D341Med (cell line): ENCODE data around the gene LBH.
"Not testable (repeated sequence)": the region's sequence is repeated elsewhere in the genome, so short reads cannot be mapped to it uniquely, and the experiment has no call there.

Experiments used
- DNase-seq: peaks from one replicate; pipeline ENCODE4 v3.0.0; 2012; ENCODE audit warnings: low spot score

Gene LBH

DNA sequence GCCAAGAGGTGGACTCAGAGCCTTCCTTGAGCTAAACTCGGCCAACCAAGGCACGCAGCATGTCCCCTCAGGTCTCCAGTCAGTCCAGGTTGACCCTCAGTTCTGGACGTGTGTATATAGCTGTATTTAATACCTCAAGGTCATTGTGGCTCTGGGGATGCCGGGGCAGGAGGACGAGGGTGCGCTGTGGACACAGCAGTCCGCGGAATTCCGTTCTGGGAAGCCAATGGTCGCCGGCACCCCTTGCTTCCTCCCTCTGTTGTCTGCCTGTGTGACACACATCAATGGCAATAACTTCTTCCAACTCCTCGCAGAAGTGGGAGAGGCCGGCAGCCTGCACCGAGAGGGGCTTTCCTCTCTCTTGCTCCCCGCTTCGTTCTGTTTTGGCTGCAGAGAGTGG, 27.7 kb downstream of the LBH start:
- DNase-seq = no peak

DNA sequence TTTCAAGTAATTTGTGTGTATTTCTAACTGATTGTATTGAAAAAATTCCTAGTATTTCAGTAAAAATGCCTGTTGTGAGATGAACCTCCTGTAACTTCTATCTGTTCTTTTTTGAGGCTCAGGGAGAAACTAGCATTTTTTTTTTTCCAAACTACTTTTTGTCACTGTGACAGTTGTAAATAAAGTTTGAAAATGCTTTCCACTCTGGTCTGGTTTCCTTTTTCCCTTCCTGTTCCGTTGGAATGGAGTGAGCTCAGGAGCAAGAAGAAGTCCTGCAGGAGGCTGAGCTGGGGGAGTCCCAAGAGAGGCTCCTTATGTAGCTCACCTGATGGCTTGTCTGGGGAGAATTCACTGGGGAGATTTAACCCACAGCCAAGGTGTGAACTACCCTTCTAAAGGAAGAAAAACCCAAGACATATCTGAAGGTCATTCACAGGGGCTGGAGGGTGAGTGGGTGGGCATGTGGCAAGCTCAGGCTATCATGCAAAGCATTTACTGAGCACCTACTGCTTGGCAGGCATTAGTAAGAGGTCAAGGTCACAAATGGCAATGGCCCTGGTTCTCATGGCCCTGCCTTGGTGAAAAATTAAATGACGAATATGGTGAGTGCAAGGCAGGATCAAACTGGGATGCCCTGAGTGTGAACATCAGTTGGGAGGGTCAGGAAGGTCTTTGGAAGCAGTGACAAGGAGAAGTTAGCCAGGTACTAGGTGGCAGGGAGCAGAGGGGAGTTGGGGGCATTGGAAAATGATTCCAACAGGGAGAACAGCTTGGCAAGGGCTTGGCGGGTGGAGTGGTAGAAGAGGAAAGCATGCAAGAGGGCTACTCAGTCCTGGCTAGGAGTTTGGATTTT, 28.7 kb downstream of the LBH start:
- DNase-seq = no peak

DNA sequence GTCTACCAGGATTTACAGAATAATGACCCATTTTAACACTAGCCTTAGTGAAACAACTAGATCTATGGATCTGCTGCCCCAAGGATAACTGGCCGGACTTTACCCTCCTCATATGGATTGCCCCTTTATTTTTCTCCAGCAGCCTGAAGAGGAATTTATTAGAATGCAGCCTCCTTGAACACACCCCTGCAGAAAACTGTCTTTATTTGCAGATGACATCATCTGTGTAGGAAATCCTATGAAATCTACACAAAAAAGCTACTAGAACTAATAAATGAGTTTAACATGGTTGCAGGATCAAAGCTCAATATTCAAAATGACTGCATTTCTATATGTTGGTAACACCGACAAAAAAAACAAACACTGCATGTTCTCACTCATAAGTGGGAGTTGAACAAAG, 29.6 kb downstream of the LBH start:
- no peak for DNase-seq

DNA sequence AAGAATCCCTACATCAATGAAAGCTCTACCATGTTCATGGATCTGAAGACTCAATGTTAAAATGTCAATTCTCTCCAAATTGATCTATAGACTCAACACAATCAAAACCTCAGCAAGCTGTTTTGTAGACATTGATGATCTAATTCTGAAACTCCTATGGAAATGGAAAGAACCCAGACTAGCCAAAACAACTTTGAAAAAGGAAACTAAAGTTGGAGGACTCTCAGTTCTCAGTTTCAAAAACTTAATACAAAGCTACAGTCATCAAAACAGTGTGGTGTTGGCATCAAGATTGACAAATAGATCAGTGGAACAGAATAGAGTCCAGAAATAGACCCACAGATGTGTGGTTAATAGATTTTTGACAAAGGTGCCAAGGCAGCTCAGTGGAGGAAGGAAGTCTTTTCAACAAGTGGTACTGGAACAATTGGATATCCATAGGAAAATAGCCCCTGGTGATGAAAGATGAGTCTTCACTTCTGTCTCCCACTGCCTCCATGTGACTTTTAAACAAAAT, 30.4 kb downstream of the LBH start:
- DNase-seq = no peak

DNA sequence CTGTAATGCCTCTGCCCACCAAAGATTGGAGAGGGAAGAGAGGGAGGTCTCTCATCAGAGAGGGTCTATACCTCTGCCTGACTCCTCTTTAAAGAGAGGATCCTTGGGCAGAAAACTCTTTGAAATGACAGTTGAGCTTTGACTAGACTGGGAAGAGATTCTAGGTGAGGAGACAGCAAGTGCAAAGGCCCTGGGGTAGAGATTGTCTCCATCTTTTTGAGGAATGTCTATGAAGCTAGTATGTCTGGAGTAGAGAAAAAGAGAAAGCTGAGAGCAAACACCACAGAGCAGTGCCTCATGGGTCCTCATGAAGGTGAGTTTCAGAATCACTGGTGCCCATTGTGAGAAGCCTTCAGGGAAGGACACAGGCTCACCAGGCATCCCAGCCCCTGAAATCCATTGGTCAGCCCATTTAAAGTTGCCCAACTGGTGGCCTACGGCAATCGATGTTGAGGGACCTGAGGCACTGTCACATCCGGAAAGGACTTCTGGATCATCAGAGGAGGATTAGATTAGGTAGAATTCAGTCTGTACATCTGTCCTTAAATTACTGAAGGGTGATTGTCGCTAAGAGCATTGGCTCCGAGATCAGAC, 31.5 kb downstream of the LBH start:
- no peak for DNase-seq

DNA sequence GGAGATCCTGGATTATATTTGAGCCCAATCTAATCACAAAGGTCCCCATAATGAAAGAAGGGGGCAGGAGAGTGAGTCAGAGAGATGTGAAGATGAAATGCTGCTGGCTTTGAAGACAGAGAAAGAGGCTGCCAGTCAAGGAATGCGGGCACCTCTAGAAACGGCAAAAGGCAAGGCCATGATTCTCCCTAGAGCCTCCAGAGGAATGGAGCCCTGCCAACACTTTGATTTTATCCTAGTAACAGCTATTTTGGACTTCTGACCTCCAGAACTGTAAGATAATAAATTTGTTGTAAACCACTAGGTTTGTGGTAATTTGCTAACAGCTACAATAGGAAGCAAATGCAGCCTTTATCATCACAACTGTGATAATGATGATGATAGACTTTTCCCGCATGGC, 32.9 kb downstream of the LBH start:
- no peak for DNase-seq

DNA sequence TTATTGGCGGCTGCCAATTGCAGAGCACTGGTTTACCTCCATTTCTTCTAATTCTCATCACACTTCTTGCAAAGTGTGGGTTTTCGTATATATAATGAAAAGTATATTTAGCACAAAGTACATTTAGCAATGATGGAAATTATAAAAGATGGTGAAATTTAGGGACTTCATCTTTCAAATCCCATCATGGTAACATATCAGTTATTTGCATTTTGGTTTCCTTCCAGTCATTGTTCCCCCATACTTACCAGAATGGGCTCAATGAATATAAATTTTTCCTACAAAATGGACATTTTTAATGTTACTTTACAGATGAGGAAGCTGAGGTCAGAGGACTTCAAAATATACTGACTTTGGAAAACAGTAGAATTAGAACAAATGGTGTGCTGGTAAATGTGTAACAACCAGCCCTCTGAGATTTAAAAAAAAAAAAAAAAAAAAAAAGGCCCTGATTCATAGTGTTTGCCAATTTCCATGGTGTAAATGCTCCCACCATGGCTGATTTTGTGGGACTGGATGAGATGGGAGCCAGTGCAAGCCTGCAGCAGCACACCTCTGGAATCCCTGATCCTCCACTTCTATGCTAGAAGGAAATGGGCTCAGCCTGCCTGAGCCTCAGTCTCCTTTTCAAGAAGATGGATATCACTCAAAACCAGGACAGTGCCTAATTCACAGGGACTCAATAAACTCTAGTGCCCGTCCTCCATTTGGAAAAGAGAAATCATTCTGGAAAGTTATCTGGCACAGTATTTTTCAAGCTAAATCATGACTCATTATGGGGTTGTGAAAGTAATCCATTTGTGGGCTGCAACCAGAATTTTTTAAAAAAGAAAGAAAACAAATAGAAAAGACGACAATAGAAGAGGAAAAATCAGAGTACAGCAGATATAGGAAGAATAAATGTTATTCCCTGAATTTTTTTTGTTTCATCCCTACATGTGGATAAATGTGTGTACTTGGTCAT, 34.0 kb downstream of the LBH start:
- DNase-seq = no peak

DNA sequence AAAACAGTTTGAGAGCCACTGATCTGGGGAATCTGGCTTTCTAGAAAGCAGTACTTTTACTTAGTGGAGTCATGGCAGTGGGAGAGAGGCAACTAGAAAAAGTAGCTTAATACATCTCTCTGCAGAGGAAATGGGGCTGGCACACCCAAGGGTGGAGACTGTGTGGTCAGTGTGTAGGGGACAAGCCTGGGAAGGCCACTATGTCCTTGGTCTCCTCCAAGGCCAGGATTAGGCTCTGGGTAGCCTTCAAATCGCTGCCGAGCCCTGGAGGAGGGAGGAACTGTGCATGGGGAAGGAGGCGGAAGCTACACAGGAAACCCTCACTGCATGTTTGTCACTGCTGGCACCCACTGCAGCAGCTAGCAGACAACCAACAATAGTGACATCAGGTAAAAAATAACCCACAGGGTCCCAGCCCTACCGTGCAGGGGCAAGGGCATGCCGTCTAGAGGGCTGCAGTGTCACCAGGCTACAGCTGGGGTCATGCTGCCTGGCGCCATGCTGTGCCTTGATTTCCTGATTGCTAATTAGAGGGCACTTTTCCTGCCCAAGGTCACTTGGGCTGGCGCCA, 34.8 kb downstream of the LBH start:
- no peak for DNase-seq

DNA sequence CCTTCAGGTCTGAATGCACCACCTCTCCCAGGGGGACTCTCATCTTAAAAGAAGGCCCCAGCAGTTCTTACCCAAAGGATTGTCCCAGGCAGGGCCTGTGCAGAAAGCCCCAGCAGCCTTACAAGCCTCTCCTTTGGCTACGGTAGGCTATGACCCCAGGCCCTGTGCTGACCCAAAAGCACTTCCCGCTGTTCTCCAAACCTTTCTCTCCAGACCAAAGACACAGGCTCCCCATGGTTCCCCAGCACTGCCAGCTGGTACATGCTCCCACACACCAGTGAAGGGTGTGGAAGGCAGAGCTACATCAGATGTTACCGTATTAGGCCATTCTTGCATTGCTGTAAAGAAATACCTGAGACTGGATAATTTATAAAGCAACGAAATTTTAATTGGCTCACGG, 35.4 kb downstream of the LBH start:
- DNase-seq = no peak

DNA sequence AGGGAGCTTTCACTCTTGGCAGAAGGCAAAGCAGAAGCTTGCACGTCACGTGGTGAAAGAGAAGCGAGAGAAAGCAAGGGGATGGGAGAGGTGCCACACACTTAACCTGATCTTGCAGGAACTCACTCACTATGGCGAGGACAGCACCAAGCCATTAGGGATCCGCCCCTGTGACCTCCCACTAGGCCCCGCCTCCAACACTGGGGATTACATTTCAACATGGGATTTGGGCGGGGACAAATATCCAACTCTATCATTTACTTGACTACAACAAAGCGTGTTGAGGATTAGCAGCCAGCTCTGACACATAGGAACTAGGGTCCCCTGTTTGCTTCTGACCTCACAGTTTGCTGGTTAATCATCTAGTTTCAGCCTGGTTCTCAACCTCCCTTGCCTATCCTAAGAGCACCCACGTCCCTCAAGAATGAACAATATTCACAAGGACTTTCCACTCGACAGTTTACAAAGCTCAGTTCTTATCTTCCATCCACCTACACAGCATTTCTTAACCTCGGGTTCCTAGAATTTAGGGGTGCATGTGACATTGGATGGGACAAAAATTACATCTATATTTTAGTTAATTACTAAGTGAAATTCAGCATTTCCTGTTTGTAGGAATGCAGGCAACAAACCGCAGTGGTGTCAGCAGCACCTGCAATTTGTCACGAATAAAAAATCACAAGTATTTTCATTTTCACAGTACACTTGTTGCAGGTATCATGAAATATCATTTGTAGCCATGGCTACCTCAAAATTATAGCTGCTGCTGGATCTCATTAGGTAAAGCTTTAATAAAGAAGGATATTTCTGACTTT, 36.0 kb downstream of the LBH start:
- no peak for DNase-seq

DNA sequence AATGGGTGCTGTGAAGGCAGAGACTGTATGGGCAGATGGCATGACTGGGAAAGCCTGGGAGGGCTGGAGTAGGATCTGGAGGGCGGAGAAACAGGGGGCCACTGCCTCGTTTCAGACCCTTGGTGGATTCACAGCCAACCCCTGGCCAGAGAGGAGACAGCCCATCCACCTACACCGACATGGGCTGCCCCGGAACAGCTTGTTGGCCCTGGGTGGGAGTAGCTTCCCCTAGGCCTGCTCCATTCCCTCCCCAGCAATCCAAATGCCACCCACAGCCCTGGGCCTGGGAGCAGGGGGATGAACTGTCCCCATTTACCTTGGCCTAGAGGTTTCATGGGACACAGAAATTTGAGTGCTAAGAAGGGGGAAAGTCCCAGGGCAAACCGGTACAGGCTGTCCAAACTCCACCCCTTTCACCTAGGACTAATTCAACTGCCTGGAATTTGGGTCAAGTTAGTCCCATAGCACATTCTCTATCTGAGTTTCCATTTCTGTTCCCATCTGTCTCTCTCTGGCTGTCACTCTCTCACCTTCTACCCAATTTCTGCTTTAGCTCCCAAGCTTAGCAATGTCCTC, 37.0 kb downstream of the LBH start:
- no peak for DNase-seq

DNA sequence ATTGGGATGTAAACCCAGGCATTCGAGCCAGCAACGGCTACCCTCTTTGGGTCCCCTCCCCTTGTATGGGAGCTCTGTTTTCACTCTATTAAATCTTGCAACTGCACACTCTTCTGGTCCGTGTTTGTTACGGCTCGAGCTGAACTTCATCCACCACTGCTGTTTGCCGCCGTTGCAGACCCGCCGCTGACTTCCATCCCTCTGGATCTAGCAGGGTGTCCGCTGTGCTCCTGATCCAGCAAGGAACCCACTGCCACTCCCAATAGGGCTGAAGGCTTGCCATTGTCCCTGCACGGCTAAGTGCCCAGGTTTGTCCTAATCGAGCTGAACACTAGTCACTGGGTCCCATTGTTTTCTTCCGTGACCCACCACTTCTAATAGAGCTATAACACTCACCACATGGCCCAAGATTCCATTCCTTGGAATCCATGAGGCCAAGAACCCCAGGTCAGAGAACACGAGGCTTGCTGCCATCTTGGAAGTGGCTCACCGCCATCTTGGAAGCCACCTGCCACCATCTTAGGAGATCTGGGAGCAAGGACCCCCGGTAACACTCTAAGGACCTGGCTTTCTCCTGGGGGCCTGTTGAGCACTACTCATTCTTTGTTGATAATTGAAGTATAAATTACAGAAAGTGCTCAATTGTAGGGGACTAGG, 37.9 kb downstream of the LBH start:
- not testable (repeated sequence) for DNase-seq

DNA sequence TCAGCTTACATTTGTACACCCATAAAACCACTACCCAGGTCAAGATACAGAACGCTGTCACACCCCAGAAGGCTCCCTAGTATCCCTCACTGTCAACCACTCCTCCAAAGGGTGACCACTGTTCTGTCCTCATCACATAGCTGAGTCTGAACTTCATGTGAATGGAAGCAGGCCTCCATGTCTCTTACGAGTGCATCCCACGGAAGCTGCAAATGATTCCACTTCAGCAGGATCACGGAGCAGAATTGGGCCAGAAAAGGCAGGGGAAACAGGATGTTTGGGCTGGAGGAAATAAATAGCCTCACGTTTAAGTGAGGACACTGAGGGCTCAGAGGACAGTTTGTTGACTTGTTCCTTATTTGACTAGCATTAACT, 38.4 kb downstream of the LBH start:
- no peak for DNase-seq

DNA sequence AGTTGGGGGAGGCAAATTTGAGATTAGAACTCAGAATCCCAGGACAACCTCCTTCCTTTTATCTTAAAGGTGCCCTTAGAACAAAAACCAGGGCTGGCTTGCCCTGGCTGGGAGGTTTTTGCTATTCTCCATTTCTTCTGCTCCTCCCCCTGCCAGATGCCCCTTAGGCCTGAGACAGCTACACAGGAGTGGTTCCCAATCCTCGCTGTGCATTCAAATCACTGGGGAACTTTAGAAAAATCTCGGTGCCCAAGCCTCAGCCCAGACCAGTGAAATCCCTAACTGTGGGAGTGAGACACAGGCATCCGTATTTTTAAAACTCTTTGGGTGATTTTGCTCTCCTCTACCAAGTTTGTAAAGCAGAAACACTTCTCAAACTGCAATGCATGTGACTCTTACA, 38.8 kb downstream of the LBH start:
- DNase-seq = no peak

DNA sequence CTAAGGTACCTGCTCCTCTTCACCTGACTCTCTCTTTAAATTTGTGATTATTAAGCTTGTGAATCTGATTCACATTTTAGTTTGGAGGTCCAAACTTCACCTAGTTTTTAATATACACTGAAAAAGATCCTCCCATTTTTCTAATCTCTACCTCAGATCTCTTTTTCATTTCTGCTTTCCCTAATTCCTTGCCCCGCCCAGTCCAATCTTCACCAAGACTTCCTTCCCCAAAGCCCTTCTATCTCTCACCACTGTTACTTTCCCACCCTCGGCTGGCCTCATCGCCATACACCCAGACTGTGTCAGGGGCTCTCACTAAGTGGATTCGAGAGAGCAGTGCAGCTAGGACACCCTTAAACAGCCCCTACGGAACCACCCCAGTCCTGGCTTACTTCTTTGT, 40.0 kb downstream of the LBH start:
- DNase-seq = no peak

DNA sequence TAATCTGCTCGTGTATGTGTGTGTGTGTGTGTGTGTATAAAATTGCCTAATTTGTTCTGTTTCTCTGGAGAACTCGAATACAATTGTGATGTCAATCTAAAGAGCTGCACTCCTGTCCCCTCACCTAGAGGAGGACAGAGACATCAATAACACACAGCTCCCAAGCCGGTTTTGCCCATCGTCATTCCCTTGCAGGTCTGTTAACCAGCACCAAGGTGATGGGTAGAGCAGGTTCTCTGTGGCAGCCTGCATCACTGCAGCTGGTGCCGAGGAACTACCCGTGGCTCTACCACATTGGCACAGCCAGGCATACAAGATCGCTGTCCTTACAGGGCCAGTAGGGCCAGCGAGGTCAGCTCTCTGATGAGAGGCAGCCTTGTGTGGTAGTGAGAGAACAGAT, 41.0 kb downstream of the LBH start:
- DNase-seq = no peak

DNA sequence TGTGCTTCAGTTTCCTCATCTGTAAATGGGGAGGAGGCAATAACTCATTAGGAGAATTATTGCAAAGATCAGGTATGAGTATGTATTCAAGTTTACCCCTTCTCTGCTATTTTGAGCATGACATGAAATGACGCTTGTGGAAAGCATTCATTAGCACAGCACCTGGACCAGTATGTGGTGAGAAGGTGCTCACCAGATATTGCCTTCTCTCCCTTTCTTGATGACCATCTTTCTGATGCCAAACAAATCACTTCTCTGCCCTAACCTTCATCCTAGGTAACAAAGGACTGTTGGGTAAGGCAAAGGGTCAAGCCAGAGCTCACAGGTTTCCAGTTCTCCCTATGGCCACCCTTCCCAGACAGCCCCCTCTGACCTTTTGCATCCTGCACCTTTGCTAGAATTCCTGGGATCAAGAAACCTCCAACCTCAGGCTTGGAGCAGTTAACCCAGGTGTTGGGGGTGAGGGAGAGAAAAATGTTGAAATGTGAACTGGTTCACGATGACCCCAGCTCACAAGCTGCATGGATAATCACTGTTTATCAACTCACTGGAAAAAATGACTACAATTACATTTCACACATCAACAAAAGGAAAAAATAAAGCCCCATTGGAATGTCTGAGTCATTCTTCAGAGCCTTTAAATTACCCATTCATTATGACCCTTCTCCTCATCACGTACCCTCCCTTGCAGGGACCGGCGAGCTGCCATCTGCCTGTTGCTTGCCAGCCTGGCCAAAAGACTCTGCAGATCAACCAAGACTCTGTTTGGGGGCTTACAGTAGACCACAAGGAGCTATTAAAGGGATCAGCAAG, 41.6 kb downstream of the LBH start:
- no peak for DNase-seq

DNA sequence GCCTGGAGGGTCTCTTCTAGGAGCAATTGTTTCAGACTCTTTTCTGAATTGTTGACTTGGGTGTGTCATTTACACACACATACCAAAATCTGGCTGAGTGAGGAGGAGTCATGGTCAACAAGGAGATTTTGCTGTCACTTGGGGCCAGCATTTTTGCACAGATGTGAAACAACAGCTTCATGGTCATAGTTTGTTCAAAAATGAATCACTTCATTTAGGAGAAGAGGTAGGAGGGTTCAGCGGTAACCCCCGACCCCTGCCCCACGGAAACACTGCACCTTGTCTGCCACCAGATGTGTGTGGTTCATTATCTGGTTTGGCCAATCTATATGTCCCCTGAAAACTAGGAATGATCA, 42.2 kb downstream of the LBH start:
- no peak for DNase-seq

DNA sequence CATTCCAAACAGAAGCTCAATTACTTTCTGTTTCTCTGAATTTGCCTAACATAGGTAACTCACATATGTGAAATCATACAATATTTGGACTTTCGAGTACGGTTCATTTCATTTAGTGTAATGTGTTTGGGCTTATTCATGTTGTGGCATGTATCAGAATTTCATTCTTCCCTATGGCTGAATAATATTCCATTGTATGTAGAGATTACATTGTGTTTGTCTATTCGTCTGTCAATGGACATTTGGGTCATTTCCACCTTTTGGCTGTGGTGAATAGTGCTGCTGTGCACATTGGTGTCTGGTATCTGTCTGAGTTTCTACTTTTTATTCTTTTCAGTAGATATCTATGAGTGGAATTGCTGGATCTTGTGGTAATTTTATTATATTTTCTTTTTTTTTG, 43.9 kb downstream of the LBH start:
- no peak for DNase-seq

DNA sequence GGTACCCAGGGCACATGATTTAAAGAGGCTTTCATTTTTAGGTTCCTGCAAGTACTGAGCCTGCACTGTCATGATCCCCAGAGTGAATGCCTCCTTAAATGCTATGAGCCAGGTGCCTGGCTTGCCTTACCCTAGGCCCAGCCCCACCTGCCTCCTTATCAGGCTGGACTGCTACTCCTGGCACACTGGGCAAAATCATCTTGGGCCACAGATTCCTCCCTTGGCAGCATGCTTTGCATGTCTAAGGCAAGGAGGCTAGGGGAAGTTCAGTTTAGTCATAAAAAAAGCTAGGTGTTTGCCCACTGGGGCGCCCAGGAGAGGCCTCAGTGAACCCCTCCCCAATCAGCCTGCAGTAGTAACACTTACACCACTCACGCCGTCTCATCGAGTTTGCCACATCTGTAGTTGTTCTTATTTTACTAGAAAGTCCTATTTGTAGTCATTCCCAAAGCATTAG, 45.1 kb downstream of the LBH start:
- DNase-seq = no peak
